OCI-M2 (cell line): ENCODE results near the gene S1PR2.
"Not testable (repeated sequence)": the region's sequence is repeated elsewhere in the genome, so short reads cannot be mapped to it uniquely, and the experiment has no call there.

Experiments
- DNase-seq: peaks from one replicate; lab custom pipeline; 2025; ENCODE audit not compliant: unreplicated experiment; lab: John Stamatoyannopoulos, UW

S1PR2 gene

DNA sequence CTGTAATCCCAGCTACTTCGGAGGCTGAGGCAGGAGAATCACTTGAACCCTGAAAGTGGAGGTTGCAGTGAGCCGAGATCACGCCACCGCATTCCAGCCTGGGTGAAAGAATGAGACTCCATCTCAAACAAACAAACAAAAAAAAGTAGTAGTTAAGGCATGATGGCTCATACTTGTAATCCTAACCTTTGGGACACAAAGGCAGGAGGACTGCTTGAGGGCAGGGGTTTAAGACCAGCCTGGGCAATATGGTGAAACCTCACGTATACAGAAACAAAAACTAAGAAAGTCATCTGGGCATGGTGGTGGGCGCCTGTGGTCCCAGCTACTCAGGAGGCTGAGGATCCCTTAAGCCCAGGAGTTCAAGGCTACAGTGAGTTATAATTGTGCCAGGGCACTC, 38.2 kb downstream of the S1PR2 start:
- no peak for DNase-seq

DNA sequence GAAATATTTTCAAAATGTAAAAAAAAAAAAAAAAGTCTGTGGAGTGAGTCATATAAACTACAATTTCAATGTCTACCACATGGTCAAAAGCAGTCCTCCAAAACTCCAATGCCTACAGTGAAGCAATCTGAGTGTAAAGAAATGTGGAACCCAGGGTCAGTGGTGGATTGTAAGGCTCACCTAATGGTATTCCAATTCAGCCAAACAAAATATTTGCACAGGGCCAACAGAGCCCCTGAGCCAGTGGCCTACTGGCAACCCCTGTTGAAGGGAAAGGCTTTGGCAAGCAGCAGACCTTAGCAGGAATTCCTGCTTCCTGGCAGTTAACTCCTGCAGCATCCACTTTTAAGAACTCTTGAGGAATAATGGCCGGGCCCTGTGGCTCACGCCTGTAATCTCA, 39.8 kb downstream of the S1PR2 start:
- no peak for DNase-seq

DNA sequence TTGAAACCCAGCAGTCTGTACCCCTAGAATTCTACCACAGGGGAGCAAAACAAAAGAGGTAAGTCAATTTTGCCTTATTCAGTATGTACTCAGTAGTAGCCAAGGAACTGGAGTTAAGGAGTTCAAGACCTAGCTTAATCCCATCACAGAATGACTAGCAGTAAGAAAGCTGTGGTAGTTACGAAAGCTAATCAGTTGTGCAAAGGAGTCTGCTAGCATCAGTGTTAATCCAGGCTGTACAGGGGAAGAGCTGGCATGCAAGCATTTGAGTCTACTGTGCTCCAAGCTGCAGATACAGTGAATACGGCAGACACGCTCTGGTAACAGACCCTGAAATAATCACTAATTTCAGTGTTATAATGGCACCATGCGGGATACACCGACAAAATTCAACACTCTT, 41.1 kb downstream of the S1PR2 start:
- no peak for DNase-seq

DNA sequence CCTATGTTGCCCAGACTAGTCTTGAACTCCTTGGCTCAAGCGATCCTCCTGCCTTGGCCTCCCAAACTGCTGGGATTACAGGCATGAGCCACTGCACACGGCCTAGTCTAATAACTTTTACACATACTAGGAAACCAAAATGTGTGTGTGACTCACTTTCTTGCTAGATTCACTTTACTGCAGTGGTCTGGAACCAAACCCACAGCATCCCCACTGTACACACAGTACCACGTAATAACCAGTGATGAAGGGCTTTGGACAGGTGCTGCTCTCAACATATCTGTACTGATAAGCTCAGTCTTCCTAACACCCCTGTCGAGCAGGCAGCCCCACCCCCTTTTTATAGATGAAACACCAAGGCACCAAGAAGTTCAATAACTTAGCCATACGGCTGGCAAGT, 41.5 kb downstream of the S1PR2 start:
- no peak for DNase-seq

DNA sequence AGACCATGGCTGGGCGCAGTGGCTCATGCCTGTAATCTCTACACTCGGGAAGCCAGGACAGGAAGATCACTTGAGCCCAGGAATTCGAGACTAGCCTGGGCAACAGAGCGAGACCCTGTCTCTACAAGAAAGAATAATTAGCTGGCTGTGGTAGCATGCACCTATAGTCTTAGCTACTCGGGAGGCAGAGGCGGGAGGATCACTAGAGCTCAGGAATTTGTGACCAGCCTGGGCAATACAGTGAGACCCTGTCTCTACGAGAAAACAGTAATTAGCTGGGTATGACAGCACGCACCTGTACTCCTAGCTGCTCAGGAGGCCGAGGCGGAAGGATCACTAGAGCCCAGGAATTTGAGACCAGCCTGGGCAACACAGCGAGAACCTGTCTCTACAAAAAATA, 43.8 kb downstream of the S1PR2 start:
- no peak for DNase-seq

DNA sequence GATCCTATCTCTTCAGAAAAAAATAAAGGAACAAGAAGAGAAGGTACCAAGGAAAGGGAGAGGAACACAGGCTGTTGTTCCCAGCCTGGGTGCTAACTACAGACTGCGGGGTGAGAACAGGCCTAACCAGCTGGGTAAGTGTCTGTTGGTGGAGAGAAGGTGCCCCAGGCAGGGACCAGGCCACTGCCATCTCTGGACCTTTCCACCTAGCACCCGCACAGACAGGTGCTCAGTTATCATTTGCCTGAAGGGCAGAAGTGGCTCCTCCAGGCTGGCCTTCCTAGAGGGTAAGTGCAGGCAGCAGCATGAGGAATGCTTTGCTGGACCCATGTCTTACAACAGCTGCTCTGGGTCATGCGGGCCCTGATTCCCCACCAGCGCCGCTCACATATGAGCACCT, 46.5 kb downstream of the S1PR2 start:
- no peak for DNase-seq

DNA sequence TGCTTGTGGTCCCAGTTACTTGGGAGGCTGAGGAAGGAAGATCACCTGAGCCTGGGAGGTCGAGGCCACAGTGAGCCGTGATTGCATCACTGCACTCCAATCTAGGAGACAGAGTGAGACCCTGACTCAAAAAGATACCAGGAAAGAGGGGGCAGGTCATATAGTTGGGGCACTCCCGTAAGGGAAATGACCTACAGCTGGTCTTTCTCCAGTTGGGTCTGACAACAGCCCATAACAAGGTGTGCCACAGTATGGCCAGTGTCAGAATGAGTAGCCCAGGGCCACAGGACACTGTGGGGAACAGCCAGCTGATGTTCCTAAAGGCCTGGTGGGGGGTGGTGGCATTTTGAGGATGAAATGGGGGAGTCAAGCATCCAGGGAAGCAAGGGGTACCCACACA, 47.2 kb downstream of the S1PR2 start:
- DNase-seq: no peak

DNA sequence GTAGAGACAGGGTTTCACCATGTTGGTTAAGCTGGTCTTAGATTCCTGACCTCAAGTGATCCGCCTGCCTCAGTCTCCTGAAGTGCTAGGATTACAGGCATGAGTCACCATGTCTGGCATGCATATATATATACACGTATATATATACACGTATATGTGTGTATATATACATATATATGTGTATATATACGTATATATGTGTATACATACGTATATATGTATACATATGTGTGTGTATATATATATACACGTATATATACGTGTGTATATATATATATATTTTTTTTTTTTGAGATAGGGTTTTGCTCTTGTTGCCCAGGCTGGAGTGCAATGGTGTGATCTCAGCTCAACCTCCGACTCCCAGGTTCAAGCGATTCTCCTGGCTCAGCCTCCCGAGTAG, 48.3 kb downstream of the S1PR2 start:
- DNase-seq: no peak

DNA sequence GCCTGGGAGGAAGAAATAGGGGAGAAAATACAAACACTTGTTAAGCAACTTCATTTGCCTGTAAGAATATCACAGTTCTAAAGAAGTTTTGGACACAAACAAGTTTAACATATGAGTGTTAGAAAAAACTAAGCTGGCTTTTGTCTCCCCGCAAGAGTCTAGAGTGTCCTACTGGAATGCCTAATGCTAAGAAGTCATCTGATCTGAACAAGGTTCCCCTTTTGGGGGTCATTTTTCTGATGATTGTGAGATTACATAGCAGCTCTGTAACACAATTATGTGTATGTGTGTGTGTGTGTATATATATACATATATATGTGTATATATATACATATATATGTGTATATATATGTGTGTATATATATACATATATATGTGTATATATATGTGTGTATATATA, 49.1 kb downstream of the S1PR2 start:
- DNase-seq: no peak

DNA sequence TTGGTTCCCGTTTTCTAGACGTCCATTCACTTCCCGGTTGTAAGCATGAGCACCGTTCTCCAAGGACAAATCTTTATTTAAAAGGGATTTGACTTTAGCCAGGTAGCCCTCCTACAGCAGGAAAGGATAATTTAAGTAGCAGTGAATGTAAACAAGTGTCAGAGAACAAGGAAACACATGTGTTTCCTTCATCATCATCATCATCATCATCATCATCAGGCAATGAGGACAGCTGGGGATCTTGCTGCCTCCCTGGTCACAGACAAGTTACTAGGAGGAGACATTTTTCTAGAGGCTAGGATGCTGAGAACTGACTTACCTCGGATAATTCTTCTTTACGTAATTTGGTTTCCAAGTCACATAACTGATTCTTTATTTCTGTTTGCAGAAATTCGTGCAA, 50.7 kb downstream of the S1PR2 start:
- no peak for DNase-seq

DNA sequence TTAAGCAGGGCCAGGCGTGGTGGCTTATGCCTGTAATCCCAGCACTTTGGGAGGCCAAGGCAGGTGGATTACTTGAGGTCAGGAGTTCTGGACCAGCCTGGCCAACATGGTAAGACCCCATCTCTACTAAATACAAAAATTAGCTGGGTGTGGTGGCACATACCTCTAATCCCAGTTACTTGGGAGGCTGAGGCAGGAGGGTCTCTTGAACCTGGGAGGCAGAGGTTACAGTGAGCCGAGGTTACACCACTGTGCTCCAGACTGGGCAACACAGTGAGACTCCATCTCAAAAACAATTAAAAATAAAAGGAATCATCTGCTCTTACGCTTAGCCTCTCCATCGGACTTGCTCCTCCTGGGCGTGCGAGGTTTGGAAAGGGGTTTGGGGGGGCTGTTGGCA, 51.1 kb downstream of the S1PR2 start:
- DNase-seq: not testable (repeated sequence)

DNA sequence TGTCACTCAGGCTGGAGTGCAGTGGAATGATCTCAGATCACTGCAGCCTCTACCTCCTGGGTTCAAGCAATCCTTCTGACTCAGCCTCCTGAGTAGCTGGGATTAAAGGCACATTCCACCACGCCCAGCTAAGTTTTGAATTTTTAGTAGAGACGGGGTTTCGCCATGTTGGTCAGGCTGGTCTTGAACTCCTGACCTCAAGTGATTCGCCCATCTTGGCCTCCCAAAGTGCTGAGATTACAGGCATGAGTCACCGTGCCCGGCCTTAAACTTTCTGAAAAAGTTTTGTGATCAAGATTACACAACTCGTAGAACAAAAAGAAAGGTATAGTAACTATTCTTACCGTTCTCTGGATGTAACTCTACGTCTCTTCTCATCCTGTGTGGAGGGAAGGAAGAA, 57.6 kb downstream of the S1PR2 start:
- DNase-seq: no peak
